Esophagus squamous epithelium (tissue), 4 donors: ENCODE results near the gene REG4.

Experiments
- POLR2A ChIP-seq, 4 donors: fragments of 450-650 bp; IDR thresholded peaks; one replicate each; pipeline ENCODE4 v1.6.1; 2017; ENCODE audit warnings: antibody characterized with exemption in 4 of 4, mild to moderate bottlenecking in 4 of 4, moderate library complexity in 3 of 4
- TF ChIP-seq, protein P1 (sequence below), 6 experiments: fragments of 450-650 bp in 4 of 6; fragments of 200-600 bp in 2 of 6; sonication (generic) in 2 of 6; IDR thresholded peaks; one replicate each; pipeline ENCODE4 v1.5.1; 2016 to 2019; ENCODE audit warnings: antibody characterized with exemption in 6 of 6, mild to moderate bottlenecking in 4 of 6, moderate library complexity in 4 of 6

DNA sequence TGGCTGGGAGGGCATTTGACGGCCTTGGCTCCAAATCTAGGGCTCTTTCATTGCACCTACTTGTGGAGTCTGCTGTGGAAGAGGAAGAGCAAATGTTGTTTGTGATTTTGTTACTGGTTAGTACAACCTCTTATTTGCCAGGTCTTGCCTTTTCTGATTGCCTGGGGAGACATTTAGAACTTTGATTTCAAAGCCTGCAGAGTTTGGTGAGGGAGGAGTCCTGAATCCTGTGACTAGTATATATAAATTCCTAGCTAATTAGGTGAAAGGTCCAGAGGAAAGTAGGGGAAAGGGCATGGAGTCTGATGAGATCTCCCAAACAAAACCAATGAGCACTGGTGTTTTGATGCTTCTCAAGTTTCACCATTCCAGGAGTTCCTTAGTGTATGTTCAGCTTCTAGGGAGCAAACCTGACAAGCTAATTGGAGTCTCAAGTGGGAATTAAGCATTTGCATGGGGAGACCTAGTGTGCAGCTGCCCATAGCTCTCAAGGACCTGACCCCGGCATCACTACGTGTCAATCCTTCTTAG, 37.5 kb downstream of the REG4 start:
- TF ChIP-seq, protein P1, sequence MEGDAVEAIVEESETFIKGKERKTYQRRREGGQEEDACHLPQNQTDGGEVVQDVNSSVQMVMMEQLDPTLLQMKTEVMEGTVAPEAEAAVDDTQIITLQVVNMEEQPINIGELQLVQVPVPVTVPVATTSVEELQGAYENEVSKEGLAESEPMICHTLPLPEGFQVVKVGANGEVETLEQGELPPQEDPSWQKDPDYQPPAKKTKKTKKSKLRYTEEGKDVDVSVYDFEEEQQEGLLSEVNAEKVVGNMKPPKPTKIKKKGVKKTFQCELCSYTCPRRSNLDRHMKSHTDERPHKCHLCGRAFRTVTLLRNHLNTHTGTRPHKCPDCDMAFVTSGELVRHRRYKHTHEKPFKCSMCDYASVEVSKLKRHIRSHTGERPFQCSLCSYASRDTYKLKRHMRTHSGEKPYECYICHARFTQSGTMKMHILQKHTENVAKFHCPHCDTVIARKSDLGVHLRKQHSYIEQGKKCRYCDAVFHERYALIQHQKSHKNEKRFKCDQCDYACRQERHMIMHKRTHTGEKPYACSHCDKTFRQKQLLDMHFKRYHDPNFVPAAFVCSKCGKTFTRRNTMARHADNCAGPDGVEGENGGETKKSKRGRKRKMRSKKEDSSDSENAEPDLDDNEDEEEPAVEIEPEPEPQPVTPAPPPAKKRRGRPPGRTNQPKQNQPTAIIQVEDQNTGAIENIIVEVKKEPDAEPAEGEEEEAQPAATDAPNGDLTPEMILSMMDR (IDR thresholded peaks at IDR 0.05) = no peak
- TF ChIP-seq POLR2A (IDR thresholded peaks at IDR 0.05) = no peak
